ENCODE measurements around the gene NDUFS5.
"Not testable (repeated sequence)": the region's sequence is repeated elsewhere in the genome, so short reads cannot be mapped to it uniquely, and the experiment has no call there.

Gene NDUFS5

DNA sequence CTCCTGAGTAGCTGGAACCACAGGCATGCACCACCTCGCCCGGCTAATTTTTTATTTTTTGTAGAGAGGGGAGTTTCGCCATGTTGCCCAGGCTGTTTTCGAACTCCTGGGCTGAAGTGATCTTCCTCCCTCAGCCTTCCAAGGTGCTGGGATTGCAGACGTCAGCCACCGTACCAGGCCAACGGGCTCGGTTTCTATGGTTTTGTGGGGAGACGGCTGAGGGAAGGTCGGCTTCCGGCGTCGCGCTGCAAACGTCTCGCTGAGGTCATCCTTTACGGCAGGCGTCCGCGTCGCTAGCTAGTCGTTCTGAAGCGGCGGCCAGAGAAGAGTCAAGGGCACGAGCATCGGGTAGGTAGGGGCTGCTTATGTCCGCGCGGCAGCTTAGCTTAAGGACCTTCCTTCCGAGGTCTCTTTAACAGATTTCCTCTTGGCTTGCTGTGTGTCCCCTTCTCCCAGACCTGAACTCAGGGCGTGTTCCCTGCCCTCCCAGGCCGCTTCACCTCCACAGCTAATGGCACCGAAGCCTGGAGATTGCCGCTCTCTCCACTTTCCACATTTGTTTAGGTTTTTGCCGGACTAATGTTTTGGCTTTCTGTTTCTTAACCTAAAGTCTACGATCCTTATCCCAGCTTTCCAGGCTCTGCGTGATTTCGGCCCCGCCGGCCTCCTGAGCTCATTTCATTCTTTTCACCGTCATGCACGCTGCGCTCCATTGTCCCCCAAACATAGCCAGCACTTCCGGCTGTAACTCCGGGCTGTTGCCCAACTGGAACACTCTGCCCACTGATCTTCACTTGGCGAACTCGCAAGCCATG, at the start of gene NDUFS5:
NDUFS5 (plus strand) TSS at position 300 of the 815 bp plus-strand sequence. CDS start 2,375 bp downstream, outside the sequence.
- peak; percentile 37 for DNase-seq (ENCODE audit: low read depth, low spot score)

GRCh38 chr1:38977399-38978244, 48.5 kb upstream of the NDUFS5 start:
- peak; percentile 7 for DNase-seq (ENCODE audit: low read depth, low spot score)

GRCh38 chr1:38978245-38978542, 48.0 kb upstream of the NDUFS5 start:
- not testable (repeated sequence) for DNase-seq (ENCODE audit: low read depth, low spot score)

- DNase-seq (ENCODE audit: low read depth, low spot score) = not testable (repeated sequence)
Measured at GRCh38 chr1:38979380-38979779, 46.8 kb upstream of the NDUFS5 start.

GRCh38 chr1:38989979-38990378, 36.2 kb upstream of the NDUFS5 start:
- DNase-seq (ENCODE audit: low read depth, low spot score) = no peak

- DNase-seq (ENCODE audit: low read depth, low spot score) = no peak
Measured at GRCh38 chr1:38990386-38990737, 35.8 kb upstream of the NDUFS5 start.

DNA sequence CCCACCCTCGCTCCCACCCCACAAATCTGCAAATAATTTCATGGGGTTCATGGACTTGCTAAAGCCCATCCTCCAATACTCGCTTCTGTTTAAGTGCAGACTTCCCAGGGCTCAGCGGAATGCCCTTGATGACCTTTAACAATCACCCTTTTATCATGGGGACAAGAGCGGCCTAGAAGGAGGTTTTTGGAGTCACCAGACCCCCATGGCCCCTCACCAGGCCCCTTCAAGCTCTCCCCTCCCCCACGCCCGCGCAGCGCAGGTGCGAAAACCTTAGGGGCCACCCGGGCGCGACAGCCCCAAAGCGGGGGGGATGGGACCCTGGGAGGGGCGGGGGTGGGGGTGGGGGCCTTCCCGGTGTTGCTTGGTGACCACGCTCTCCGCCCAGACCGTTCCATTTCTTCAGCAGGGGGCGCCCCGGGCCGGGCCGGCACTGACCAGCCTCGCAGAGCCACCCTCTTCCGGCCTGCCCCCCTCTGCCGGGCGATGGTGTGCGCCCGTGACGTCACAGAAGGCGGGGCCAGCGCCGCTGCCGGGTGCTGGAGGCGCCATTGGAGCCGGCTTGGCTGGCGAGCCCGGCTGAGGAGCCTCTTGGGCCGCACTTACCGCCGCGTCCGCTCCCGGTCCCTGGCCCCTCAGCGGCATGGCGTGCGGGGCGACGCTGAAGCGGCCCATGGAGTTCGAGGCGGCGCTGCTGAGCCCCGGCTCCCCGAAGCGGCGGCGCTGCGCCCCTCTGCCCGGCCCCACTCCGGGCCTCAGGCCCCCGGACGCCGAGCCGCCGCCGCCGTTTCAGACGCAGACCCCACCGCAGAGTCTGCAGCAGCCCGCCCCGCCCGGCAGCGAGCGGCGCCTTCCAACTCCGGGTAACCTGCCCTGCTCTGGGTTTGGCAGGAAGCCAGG, 35.2 kb upstream of the NDUFS5 start, which contains the start of gene AKIRIN1:
AKIRIN1 (plus strand) TSS at position 539 of the 900 bp plus-strand sequence; CDS start at position 644, 105 bp downstream.
- peak; percentile 92 for DNase-seq (ENCODE audit: low read depth, low spot score)

- no peak for DNase-seq (ENCODE audit: low read depth, low spot score)
Measured at GRCh38 chr1:38991638-38992411, 34.3 kb upstream of the NDUFS5 start.

DNA sequence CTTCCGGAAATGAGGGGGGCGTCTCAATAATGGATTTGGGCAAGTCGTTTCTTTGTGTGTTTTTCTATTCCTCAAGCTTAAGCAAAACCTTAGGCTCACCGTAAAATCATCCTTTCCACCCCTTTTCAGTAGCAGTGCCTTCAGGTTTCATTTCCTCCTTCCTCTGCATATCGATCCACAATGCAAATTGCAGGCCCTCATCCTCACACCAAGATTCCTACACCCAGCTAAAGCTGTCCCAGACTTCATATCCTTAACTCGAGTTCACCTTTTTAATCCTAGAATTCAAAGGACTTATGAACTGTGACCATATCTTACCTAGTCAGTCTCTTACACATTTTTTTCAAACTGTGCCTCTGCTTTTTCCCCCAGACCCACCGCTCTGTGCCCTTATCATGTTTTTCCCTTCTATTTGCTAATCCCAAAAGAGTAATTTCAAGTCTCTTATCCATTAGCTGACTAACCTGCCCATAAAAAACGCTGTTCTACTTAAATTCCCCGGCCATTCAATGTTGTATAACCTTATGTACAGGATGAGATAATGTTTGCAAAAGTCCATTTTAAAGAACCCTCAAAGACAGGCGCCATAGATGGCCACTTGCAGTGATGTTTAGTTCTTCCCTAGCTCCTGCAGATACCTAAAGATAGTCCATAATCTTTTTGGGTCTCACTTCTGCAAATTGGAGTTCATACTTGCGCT, 33.6 kb upstream of the NDUFS5 start:
- DNase-seq (ENCODE audit: low read depth, low spot score) = no peak

GRCh38 chr1:38994196-38994595, 32.0 kb upstream of the NDUFS5 start:
- no peak for DNase-seq (ENCODE audit: low read depth, low spot score)

DNA sequence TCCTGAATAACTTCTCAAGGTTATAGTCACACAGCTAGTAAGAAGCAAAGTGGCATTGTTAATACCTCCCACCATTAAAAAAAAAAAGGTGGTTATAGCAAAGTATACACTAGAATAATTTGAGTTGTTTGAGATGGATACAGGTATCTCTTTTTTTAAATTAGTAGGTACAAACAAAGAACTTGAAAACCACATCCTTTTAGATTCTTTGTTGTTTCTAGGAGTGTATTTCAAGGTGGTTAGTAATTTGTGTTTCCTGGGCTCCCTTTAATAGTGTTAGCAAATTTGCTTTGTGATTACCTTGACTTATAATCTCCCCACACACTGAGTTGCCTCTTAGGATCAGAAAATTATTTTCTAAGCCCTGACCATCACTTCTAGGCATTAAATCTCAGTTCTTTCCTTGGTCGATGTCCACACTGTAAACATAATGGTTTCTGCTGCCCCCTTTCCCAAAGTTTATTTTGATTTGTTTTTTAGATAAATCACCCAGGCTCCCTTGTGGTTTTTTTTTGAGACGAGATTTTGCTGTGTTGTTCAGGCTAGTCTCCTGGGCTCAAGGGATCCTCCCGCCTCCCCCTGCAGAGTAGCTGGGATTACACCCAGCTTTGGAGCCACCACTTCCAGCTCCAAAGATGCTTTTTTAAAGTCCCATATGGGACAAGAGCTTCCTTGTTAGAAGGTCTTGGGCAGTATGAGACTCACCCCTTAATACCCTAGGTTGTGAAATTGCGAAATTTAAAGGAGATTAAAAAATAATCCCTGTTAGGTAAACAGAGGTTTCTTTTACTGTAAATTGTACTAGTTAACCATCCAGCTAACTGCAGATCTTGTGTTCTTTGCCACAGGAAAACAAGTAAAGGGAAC, 28.9 kb upstream of the NDUFS5 start:
- DNase-seq (ENCODE audit: low read depth, low spot score) = no peak

GRCh38 chr1:38997901-38998190, 28.3 kb upstream of the NDUFS5 start:
- no peak for DNase-seq (ENCODE audit: low read depth, low spot score)

DNA sequence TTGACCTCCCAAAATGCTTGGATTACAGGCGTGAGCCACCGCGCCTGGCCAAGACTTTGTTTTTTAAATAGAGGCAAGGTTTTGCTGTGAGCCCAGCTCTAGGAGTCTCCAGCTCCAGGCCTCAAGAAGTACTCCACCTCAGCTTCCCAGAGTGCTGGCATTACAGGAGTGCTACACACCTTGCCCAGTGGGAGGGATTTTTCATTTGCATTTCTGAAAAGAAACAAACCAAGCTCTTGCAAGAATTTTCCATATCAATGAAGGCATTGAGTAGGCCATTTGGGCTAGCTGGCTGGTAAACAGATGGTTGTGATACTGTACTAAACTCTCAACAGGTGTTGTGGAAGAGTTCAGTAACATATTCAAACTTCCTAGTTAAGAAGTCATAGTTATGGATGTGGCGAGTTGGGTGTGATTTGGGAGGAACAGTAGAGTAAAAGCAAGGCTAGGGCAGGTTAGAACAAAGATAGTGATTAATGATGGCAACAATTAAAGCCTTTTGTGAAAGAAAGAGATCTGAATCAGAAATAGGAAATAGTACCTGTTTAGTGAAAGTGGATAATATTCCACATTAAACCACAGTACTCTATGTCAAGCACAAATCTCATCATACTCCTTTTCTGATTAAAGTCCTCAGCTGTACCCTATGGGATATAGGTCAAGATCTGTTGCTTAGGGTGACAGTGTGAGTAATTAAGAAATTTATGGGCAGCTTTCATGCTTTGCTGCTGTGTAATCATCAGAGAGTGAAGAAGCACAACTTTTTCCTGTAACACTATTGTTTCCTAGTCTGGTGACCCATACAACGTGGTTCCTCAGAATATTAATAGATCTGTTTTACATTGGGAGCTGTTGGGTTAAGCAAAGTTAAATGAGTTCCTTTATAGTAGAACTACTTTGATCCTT, 24.4 kb upstream of the NDUFS5 start:
- no peak for DNase-seq (ENCODE audit: low read depth, low spot score)

DNA sequence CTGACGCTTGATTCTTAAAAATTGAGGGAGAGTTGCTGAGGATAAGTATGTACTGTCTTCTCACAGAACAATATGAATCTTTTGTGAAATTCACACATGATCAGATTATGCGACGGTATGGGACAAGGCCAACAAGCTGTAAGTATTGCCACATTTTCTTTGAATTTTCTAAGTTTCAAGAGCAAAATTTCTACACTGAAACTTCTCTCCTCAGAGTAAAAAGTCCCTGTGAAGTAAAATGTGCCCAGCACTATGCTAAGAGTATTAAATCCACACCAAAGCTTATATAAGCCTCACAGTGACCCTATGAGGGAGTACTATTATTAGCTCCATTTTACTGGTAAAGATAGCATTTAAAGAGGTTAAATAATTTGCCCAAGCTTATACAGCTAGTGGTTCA, 22.9 kb upstream of the NDUFS5 start:
- no peak for DNase-seq (ENCODE audit: low read depth, low spot score)

- DNase-seq (ENCODE audit: low read depth, low spot score) = no peak
Measured at GRCh38 chr1:39003794-39004193, 22.4 kb upstream of the NDUFS5 start.

DNA sequence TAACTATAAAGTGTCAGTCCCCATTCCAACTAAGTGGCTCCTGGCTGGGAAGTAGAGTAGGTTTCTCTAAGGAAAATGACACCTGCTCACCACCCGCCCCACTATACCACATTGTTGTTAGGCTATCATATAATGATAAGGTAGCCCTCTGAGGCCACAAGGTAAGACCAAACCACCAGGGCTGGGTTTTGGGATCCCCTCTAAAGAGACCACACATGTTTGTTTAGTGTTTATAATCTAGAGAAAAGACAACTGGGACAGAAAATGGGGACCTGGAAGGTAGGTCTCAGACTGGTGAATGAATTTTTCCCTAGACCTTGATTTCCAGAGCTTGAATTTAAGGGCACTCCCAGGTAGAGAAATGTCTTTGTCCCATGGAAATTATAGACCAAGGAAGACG, 19.9 kb upstream of the NDUFS5 start:
- DNase-seq (ENCODE audit: low read depth, low spot score) = no peak

DNA sequence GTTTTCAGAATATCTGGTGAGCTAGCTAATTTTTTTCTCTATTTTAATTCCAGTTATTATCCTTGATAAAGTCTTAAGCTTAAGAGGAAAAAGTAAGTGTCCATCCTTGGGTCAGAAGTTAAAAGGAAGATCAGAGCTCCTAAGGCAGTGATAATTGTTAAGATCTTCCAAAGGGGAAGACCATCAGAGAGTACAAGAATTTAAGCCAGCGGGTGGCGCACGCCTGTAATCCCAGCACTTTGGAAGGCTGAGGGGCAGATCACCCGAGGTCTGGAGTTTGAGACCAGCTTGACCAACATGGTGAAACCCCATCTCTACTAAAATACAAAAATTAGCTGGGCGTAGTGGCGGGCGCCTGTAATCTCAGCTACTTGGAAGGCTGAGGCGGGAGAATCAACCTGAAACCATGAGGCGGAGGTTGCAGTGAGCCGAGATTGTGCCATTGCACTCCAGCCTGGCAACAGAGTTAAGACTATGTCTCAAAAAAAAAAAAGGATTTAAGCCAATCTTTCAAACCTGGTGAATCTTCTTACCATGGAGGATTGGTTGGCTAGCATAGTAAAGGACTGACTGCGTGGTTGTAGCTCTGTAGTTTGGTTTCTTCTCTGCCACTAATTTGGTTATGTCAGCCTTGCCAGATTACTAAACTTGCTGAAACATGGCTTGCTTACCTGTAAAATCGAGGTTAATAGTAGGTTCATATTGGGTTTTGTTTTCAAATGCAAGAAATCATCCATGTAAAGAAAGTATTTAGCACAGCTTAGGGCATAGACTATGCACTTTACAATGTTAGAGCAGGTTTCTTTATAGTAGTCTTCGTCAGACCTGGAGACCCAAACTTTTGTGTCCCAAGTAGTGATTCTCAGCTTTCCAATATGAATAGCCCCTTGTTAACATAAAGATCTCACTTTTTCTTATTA, 19.2 kb upstream of the NDUFS5 start:
- DNase-seq (ENCODE audit: low read depth, low spot score) = no peak

Data from activated naive CD8-positive, alpha-beta T cell treated with anti-CD3 and anti-CD28 coated beads, Interleukin-2, amount 50 U/mL, for 16 hours (primary cell).